Gastrocnemius medialis (tissue), 4 donors: ENCODE results near the gene CDKAL1. TPM values are rescaled to one million over a fixed set of nuclear protein-coding genes. Genes with fewer than 3 reads are reported as not detected.

Experiments used
- ATAC-seq, 2 donors: fragments of 150-250 bp; one replicate each; pipeline ENCODE4 v1.9.1; 2016
- DNase-seq, 2 donors: peaks; one replicate each; pipeline ENCODE4 v3.0.0-alpha.2; 2019
- H3K27ac ChIP-seq, 4 donors: fragments of 200-600 bp; sonication (generic); 1 replicate in 1 of 4; 2 replicates in 3 of 4; pipeline ENCODE4 v1.5.1; 2016 to 2018; ENCODE audit warnings: mild to moderate bottlenecking in 2 of 4, moderate library complexity in 1 of 4
- H3K27me3 ChIP-seq, 3 donors: fragments of 200-600 bp; sonication (generic) in 2 of 3; 1 replicate in 1 of 3; 2 replicates in 2 of 3; pipeline versions ENCODE4 v1.5.1 to v1.6.0; 2016 to 2019; ENCODE audit warnings: mild to moderate bottlenecking in 1 of 3, moderate library complexity in 1 of 3
- H3K36me3 ChIP-seq, 2 donors: fragments of 200-600 bp; sonication (generic) in 1 of 2; one replicate each; pipeline ENCODE4 v1.5.1; 2017 to 2018
- H3K4me1 ChIP-seq, 2 donors: fragments of 200-600 bp; sonication (generic) in 1 of 2; one replicate each; pipeline ENCODE4 v1.5.1; 2016 to 2017; ENCODE audit warnings: mild to moderate bottlenecking in 2 of 2
- H3K4me3 ChIP-seq, 4 donors: fragments of 200-600 bp; sonication (generic) in 3 of 4; 1 replicate in 1 of 4; 2 replicates in 3 of 4; pipeline ENCODE4 v1.5.1; 2016 to 2019; ENCODE audit warnings: mild to moderate bottlenecking in 2 of 4
- H3K9me3 ChIP-seq, 3 donors: fragments of 200-600 bp; sonication (generic) in 2 of 3; 1 replicate in 1 of 3; 2 replicates in 2 of 3; pipeline ENCODE4 v1.5.1; 2016 to 2019
- POLR2A ChIP-seq, 2 donors: fragments of 450-650 bp; IDR thresholded peaks; one replicate each; pipeline ENCODE4 v1.6.1; 2017; ENCODE audit warnings: antibody characterized with exemption in 2 of 2, mild to moderate bottlenecking in 2 of 2, moderate library complexity in 2 of 2
- in situ Hi-C, 4 donors: fragments of 200-750 bp; cut with MboI; loops; one replicate each; pipeline versions ENCODE4 v1.15.0 to v1.8.0; 2017; ENCODE audit warnings: low sequenced_read_pairs in 4 of 4
- intact Hi-C: fragments of 100-400 bp; cut with DNase I; formaldehyde crosslinking; loops from one replicate; pipeline ENCODE4 v1.15.1; 2023; ENCODE audit warnings: low total_unique reads
- total RNA-seq, 4 donors: library from RNA; depleted of rRNA; stranded (reverse); fragments of >200 nt; gene quantifications; one replicate each; pipeline versions ENCODE4 v1.1.0 to v1.2.3, GENCODE V29; 2016
- TF ChIP-seq, protein P1 (sequence below), 5 experiments: fragments of 450-650 bp in 3 of 5; fragments of 200-600 bp in 2 of 5; sonication (generic) in 2 of 5; IDR thresholded peaks in 4 of 5; conservative IDR thresholded peaks in 1 of 5; 1 replicate in 4 of 5; 2 replicates in 1 of 5; pipeline ENCODE4 v1.5.1; 2016 to 2019; ENCODE audit warnings: antibody characterized with exemption in 5 of 5, mild to moderate bottlenecking in 3 of 5, moderate library complexity in 3 of 5

CDKAL1 gene
- total RNA-seq, 4 donors from 2014 or later = 9.6 to 17.0 (median 11.4) TPM

DNA sequence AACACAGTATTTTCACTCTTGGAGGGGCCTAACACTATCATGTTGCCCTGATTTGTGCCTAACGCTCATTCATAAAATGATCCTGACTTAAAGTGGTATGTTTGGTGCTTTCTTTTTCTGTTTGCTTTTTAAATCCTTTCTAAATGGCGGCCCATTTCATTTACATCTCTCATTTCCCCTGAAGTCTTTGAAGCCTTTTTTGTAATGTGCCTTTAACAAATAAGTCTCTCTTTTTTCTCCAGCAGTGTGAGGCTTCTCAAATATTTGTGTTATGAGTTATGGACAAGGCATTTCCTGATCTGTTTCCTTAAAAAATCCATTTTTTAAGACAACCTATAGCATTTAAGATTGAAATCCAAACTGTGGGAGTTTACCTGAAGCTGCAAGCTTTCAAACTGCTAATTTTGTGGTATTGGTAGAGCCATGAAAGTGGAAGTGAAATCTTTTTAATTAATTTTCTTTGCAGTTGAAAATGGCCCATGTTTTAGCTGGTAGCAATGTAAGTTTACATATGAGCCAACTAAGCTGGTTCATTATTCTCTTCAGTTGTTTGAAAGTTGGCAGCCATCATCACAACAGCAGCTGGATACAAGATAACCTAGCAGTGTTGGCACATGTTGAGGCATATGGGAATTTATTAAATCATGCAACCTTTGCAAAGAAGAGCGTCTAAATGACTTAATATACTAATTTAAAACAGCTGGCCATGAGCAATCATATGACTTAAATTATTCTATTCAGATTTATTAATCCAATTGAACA is 469.7 kb downstream of the CDKAL1 start:
- Histone ChIP-seq H3K4me1 (peaks cover 16 to 18% of the 10 kb centered on the region in 2 donors), H3K27me3 (no peaks in the 10 kb centered on the region), H3K4me3 (no peak overlapping the region), H3K27ac (no peak overlapping the region), H3K36me3 (peaks cover 0 to 4% of the 10 kb centered on the region in 2 donors), H3K9me3 (no peaks in the 10 kb centered on the region)
- TF ChIP-seq, protein P1, sequence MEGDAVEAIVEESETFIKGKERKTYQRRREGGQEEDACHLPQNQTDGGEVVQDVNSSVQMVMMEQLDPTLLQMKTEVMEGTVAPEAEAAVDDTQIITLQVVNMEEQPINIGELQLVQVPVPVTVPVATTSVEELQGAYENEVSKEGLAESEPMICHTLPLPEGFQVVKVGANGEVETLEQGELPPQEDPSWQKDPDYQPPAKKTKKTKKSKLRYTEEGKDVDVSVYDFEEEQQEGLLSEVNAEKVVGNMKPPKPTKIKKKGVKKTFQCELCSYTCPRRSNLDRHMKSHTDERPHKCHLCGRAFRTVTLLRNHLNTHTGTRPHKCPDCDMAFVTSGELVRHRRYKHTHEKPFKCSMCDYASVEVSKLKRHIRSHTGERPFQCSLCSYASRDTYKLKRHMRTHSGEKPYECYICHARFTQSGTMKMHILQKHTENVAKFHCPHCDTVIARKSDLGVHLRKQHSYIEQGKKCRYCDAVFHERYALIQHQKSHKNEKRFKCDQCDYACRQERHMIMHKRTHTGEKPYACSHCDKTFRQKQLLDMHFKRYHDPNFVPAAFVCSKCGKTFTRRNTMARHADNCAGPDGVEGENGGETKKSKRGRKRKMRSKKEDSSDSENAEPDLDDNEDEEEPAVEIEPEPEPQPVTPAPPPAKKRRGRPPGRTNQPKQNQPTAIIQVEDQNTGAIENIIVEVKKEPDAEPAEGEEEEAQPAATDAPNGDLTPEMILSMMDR (IDR thresholded peaks at IDR 0.05 in 4 of 5, conservative IDR thresholded peaks at IDR 0.05 in 1 of 5) = no peak
- no peak for TF ChIP-seq POLR2A (IDR thresholded peaks at IDR 0.05)
- in situ Hi-C loops = no loop called here
- DNase-seq = no peak
- intact Hi-C loops = no loop called here
- ATAC-seq = no peak

DNA sequence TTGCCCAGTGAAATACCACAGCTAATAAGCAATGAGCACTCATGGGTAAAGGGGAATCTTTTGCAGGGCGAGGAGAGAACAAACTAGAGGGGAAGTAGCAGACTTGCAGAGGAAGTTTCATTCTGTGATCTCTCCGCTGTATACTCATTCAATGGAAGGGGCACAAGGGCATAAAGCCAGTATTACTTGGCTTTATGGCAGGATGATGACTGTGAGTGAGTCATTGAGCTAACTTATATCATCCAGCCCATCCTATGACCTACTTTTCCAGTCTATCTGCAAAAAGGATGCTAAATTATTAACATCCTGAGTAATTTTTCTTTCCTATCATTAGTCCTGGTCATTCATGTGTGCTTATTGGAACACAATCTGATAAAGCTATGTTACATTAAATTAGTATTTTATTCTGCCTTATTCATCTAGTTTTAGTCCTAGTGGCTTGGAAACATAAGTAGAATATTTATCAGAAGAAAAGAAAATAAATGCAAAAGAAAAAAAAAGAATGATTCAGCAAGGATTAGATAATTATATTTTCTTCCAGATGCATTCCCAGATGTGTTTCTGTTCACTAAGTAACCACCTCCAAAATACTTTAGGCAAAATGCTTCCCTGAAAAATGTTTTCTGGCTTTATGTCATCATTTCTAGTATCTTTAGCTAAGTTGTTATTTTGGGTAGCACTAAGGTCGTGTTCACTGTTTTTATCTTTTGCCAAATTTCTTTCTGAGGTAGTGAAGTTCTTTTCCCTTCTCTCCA is 471.7 kb downstream of the CDKAL1 start:
- ATAC-seq (no peak), DNase-seq (no peak)
- Histone ChIP-seq H3K27me3 (no peaks in the 10 kb centered on the region), H3K36me3 (no peaks in the 10 kb centered on the region), H3K9me3 (no peaks in the 10 kb centered on the region), H3K27ac (no peak overlapping the region), H3K4me1 (peaks cover 16 to 17% of the 10 kb centered on the region in 2 donors), H3K4me3 (no peak overlapping the region)
- intact Hi-C loops = no loop called here
- in situ Hi-C loops = no loop called here
- TF ChIP-seq, protein P1 (IDR thresholded peaks at IDR 0.05 in 4 of 5, conservative IDR thresholded peaks at IDR 0.05 in 1 of 5) = no peak
- TF ChIP-seq POLR2A (IDR thresholded peaks at IDR 0.05) = no peak

DNA sequence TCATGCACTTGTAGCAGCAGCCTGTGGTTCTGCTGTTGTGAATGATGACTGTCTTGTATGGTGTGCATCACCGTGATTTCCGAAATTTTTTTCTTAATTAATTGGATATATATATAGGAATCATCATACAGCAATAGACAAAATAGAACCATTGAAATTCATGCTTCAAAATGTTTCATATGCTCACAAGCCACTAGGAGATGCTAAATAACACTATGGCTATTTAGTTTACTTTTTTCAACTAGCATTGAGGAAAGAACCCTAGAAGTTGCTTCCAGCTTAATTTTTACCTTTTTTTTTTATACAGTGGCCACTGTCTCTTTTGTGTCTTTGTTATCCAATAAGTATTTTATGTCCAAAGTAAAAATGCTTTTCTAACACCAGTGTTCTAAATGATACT is 485.4 kb downstream of the CDKAL1 start:
- DNase-seq (no peak), ATAC-seq (no peak)
- Histone ChIP-seq H3K9me3 (no peaks in the 10 kb centered on the region), H3K27ac (no peak overlapping the region), H3K27me3 (no peaks in the 10 kb centered on the region), H3K4me1 (no peaks in the 10 kb centered on the region), H3K36me3 (no peaks in the 10 kb centered on the region), H3K4me3 (no peak overlapping the region)
- no peak for TF ChIP-seq POLR2A (IDR thresholded peaks at IDR 0.05)
- TF ChIP-seq, protein P1 (IDR thresholded peaks at IDR 0.05 in 4 of 5, conservative IDR thresholded peaks at IDR 0.05 in 1 of 5) = no peak
- intact Hi-C loops = no loop called here
- in situ Hi-C loops = no loop called here

DNA sequence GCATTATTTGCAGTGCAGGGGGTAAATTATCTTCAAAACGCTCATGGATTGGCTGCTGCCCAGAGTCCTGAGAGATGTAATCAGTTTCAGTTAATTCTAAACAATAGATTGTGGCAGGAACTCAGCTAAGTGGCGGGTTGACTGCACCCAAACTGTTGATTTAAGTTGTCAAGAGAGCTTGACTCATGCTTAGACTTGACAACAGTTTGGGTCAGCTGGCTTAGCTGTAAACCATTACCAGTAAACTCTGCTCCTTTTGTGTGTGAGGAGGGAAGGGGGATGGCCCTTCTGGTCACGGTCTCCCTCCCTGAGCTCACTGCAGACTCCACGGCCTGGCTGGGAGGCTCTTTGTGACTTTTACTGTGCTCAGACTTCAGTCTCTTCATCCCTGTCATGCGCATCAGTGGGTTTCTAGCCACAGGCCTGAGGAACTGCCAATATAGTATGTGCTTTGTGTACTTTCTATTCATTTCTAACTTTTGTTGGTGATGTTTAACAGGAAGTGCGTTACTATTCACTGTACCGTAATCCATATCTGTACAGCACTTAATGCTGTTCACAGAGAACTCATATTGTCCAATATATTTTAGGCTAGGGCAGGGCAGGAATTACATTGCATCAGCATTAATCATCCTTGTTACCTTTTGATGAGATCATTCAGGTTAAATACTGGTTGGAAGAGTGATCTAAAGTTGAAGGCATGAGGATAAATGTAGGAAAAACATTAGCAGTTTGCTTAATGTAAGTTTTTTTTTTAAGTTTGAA is 488.3 kb downstream of the CDKAL1 start:
- intact Hi-C loops = no loop called here
- Histone ChIP-seq H3K4me3 (no peak overlapping the region), H3K36me3 (no peaks in the 10 kb centered on the region), H3K9me3 (no peaks in the 10 kb centered on the region), H3K4me1 (no peaks in the 10 kb centered on the region), H3K27ac (no peak overlapping the region), H3K27me3 (no peaks in the 10 kb centered on the region)
- TF ChIP-seq POLR2A (IDR thresholded peaks at IDR 0.05) = no peak
- TF ChIP-seq, protein P1 (IDR thresholded peaks at IDR 0.05 in 4 of 5, conservative IDR thresholded peaks at IDR 0.05 in 1 of 5) = no peak
- no peak for ATAC-seq
- in situ Hi-C loops = no loop called here
- DNase-seq = no peak
